SU-DHL-6 (cell line): ENCODE measurements around the gene CIAO2B.

Experiments used
- H2AFZ ChIP-seq: fragments of 200-600 bp; sonication (generic); 2 replicates; pipeline ENCODE4 v1.6.1; 2014; ENCODE audit warnings: low read depth, mild to moderate bottlenecking, moderate library complexity, mixed read lengths, antibody characterized with exemption, low read length; ENCODE audit not compliant: severe bottlenecking
- H3F3A ChIP-seq: fragments of 200-600 bp; shearing (Covaris generic); 2 replicates; pipeline ENCODE4 v1.6.0; 2016; ENCODE audit warnings: antibody characterized with exemption, mild to moderate bottlenecking; ENCODE audit not compliant: insufficient read depth
- H3K27ac ChIP-seq: fragments of 200-600 bp; sonication (generic); 2 replicates; pipeline ENCODE4 v1.5.1; 2016; ENCODE audit warnings: low read depth, mild to moderate bottlenecking, low read length, moderate library complexity, mixed read lengths
- H3K27me3 ChIP-seq: fragments of 200-600 bp; sonication (generic), shearing (Covaris generic); 2 replicates; pipeline ENCODE4 v1.6.0; 2014; ENCODE audit warnings: mild to moderate bottlenecking, low read length
- H3K36me3 ChIP-seq: fragments of 200-600 bp; sonication (generic); 2 replicates; pipeline ENCODE4 v1.6.1; 2014; ENCODE audit warnings: mild to moderate bottlenecking, low read length, mixed read lengths
- H3K4me2 ChIP-seq: fragments of 300-600, 200-600 bp; shearing (Covaris generic), sonication (generic); 2 replicates; pipeline ENCODE4 v1.6.0; 2014; ENCODE audit warnings: low read length, low read depth, mild to moderate bottlenecking; ENCODE audit not compliant: poor library complexity, severe bottlenecking
- H3K4me3 ChIP-seq: fragments of 200-600 bp; sonication (generic); 2 replicates; pipeline ENCODE4 v1.5.1; 2014; ENCODE audit warnings: antibody characterized with exemption, low read length, mild to moderate bottlenecking, mixed read lengths; ENCODE audit not compliant: insufficient read depth, poor library complexity, severe bottlenecking
- H3K79me2 ChIP-seq: fragments of 200-600 bp; sonication (generic); 2 replicates; pipeline ENCODE4 v1.6.1; 2014; ENCODE audit warnings: mild to moderate bottlenecking, low read length, moderate library complexity; ENCODE audit not compliant: insufficient read depth
- H3K9ac ChIP-seq: fragments of 200-600 bp; sonication (generic); 2 replicates; pipeline ENCODE4 v1.7.0; 2014; ENCODE audit warnings: mild to moderate bottlenecking, low read length
- H3K9me2 ChIP-seq: fragments of 200-600 bp; sonication (generic); replicated peaks from 2 replicates; pipeline ENCODE4 v1.6.1; 2014; ENCODE audit warnings: low read length; ENCODE audit not compliant: insufficient read depth
- H3K9me3 ChIP-seq: fragments of 200-600 bp; sonication (generic); 2 replicates; pipeline ENCODE4 v1.6.1; 2014; ENCODE audit warnings: low read length, mixed read lengths; ENCODE audit not compliant: insufficient read depth
- H4K20me1 ChIP-seq: fragments of 200-600 bp; sonication (generic); 2 replicates; pipeline ENCODE4 v1.6.1; 2014; ENCODE audit warnings: low read depth, mild to moderate bottlenecking, antibody characterized with exemption, low read length, moderate library complexity, mixed read lengths
- EZH2phosphoT487 ChIP-seq: fragments of 200-600 bp; sonication (generic), shearing (Covaris generic); conservative IDR thresholded peaks from 2 replicates; pipeline ENCODE4 v1.6.1; 2018; ENCODE audit warnings: mild to moderate bottlenecking, antibody characterized with exemption, low read length, moderate library complexity, mixed read lengths
- TF ChIP-seq, protein P1 (sequence below): fragments of 200-600 bp; sonication (generic); IDR thresholded peaks from one replicate; pipeline ENCODE4 v1.5.1; 2017; ENCODE audit warnings: antibody characterized with exemption, mild to moderate bottlenecking, low read length, moderate library complexity; ENCODE audit not compliant: insufficient read depth, poor library complexity, severe bottlenecking

CIAO2B gene

DNA sequence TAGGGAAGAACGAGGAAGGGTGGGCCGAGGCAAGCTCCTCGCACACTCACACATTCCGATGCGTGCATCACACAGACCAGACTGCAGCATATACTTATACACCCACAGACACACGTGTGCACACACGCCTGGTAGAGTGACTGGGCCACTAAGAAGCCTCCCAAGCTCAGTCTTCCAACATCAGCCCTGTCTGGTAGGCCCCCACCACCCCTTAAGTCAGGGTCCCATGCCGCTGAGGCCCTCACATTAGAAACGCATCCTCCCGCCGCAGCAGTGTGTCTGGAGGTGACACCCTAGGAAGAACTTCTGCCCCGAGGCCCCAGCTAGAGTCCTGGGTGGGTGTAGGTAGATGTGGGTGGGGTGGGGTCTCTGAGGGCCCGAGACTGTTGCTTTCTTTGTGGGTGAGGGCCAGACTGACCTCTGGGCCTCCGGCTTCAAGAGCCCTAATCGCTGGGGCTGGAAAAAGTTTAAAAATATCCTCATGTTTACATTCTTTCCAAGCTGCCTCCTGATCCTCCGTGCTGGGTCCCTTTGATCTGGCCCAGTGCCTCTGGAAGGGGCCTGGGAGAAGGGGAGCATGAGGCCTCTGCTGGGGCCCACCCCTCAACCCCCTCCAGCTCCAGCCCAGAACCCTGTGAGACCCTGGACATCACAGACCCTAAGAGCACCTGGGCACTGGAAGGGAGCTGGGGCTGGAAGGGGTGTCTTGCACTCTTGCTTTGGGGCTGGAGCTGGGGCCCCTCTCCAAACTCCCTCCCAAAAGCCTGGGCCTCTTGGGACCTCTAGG, 29.2 kb downstream of the CIAO2B start:
- no peak overlapping the region for H2AFZ ChIP-seq

DNA sequence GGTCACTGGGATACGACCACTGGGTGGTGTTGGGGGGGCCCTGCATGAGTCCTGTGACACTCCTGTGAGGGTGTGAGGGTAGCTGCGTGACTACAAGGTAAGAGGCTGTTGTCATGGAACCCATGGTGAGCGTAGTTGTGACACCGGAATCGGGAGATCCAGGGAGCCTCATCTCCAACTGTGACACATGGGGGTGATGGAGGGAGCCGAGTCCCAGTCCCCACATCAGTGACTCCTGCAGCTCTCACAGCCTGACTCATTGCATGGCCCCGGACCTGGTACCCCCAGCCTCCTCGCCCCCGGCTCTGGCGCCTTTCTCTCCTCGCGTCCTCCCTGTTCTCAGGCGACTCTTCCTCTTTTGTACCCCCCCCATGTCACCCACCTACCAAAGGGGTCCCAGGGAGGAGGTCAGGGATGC, 29.8 kb downstream of the CIAO2B start:
- Histone ChIP-seq H3F3A (no peaks in the 10 kb centered on the region), H3K27me3 (no peaks in the 10 kb centered on the region), H3K4me3 (no peak overlapping the region), H2AFZ (no peak overlapping the region), H3K9me3 (no peaks in the 10 kb centered on the region), H3K79me2 (no peaks in the 10 kb centered on the region), H3K4me2 (no peak overlapping the region), H3K36me3 (no peaks in the 10 kb centered on the region), H3K9me2 (no peaks in the 10 kb centered on the region), H3K27ac (no peak overlapping the region), H4K20me1 (no peaks in the 10 kb centered on the region), H3K9ac (no peak overlapping the region)
- TF ChIP-seq, protein P1, sequence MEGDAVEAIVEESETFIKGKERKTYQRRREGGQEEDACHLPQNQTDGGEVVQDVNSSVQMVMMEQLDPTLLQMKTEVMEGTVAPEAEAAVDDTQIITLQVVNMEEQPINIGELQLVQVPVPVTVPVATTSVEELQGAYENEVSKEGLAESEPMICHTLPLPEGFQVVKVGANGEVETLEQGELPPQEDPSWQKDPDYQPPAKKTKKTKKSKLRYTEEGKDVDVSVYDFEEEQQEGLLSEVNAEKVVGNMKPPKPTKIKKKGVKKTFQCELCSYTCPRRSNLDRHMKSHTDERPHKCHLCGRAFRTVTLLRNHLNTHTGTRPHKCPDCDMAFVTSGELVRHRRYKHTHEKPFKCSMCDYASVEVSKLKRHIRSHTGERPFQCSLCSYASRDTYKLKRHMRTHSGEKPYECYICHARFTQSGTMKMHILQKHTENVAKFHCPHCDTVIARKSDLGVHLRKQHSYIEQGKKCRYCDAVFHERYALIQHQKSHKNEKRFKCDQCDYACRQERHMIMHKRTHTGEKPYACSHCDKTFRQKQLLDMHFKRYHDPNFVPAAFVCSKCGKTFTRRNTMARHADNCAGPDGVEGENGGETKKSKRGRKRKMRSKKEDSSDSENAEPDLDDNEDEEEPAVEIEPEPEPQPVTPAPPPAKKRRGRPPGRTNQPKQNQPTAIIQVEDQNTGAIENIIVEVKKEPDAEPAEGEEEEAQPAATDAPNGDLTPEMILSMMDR, result no peak
- no peak for TF ChIP-seq EZH2phosphoT487

More for the DNA sequence above, 29.2 kb downstream of the CIAO2B start:
- Histone ChIP-seq H4K20me1 (no peaks in the 10 kb centered on the region), H3K79me2 (no peaks in the 10 kb centered on the region), H3K36me3 (no peaks in the 10 kb centered on the region), H3K9me3 (no peaks in the 10 kb centered on the region), H3K27me3 (no peaks in the 10 kb centered on the region), H3K27ac (no peak overlapping the region), H3K4me3 (no peak overlapping the region), H3K4me2 (no peak overlapping the region), H3K9me2 (no peaks in the 10 kb centered on the region), H3F3A (no peaks in the 10 kb centered on the region), H3K9ac (no peak overlapping the region)
- TF ChIP-seq, protein P1, result no peak
- TF ChIP-seq EZH2phosphoT487, result no peak

DNA sequence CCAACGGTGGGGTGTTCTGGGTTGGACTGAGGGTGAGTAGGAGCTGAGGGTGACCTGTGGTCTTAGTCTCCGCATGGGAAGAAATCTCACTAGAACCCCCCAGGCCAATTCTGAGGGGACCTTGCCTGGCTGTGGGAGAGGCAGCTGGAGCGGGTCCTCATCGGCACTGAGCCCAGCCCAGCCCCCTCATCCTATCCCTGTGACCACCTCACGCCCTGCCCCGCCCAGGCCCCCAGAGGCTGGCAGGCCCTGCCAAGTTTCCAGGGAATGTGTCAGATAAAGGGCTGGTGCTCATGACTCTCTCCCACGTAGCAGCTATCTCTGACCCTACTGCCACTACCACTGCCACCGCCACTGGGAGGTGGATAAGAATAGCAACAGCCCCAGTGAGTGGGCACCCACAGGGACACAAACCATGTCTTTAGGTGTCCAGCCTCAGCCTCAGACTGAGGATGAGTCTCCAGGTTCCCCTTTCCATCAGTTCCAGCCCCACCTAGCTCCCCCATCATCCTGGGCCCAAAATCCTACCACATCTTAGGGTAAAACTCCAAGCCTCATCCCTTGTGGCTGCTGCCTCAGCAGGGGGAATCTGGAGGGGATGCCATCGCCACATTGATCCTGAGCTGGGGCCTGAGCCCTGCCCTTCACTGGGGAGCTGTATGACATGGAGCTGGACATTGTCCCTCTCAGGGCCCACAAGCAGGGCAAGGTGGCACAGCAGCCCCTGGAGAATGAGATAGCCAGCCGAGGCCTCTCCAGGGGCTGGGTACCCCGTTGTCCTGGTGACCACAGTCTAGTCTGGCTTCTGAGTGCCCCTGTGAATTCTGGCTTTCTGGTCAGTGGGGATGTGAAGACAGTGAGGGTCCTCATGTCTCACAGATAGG, 30.4 kb downstream of the CIAO2B start:
- no peaks in the 10 kb centered on the region for H3K79me2 ChIP-seq
- no peak overlapping the region for H3K27ac ChIP-seq
- H2AFZ ChIP-seq, result no peak overlapping the region
- H3K9me3 ChIP-seq, result no peaks in the 10 kb centered on the region
- no peak overlapping the region for H3K9ac ChIP-seq
- TF ChIP-seq, protein P1, result no peak
- TF ChIP-seq EZH2phosphoT487, result no peak
- H3K4me3 ChIP-seq, result no peak overlapping the region
- H3K36me3 ChIP-seq, result no peaks in the 10 kb centered on the region
- H3K27me3 ChIP-seq, result no peaks in the 10 kb centered on the region
- no peaks in the 10 kb centered on the region for H4K20me1 ChIP-seq
- H3K4me2 ChIP-seq, result no peak overlapping the region
- H3K9me2 ChIP-seq, result no peaks in the 10 kb centered on the region
- H3F3A ChIP-seq, result no peaks in the 10 kb centered on the region
